Measurements from ENCODE around the gene ZBTB4.

The ZBTB4 gene

GRCh38 chr17:7479213-7480088 is at the start of gene ZBTB4:
ZBTB4 (minus strand) TSS chr17:7479631; CDS start chr17:7466801, 12,830 bp downstream.
- H3K4me3 ChIP-seq (ENCODE audit: low read depth, low read length): peak within 1 kb of the TSS; percentile 87

GRCh38 chr17:7528842-7529241 is 49.4 kb upstream of the ZBTB4 start:
- TF ChIP-seq CTCF (IDR thresholded peaks at IDR 0.05; ENCODE audit: low read depth, low read length): no peak
- H3K4me3 ChIP-seq (ENCODE audit: low read depth, low read length): no peak overlapping the region

More at GRCh38 chr17:7479213-7480088, at the start of gene ZBTB4:
- no peak for TF ChIP-seq CTCF (IDR thresholded peaks at IDR 0.05; ENCODE audit: low read depth, low read length)

- peak; percentile 27; the same call in 1 of the 2 replicates for TF ChIP-seq CTCF (IDR thresholded peaks at IDR 0.05; ENCODE audit: low read depth, low read length)
- H3K4me3 ChIP-seq (ENCODE audit: low read depth, low read length): no peak overlapping the region
Measured at GRCh38 chr17:7523033-7523432, 43.6 kb upstream of the ZBTB4 start.

GRCh38 chr17:7515911-7516610 is 36.6 kb upstream of the ZBTB4 start:
- no peak overlapping the region for H3K4me3 ChIP-seq (ENCODE audit: low read depth, low read length)
- no peak for TF ChIP-seq CTCF (IDR thresholded peaks at IDR 0.05; ENCODE audit: low read depth, low read length)

- TF ChIP-seq CTCF (IDR thresholded peaks at IDR 0.05; ENCODE audit: low read depth, low read length): no peak
Measured at GRCh38 chr17:7513850-7514419, 34.5 kb upstream of the ZBTB4 start.

GRCh38 chr17:7512824-7513540 is 33.6 kb upstream of the ZBTB4 start:
- TF ChIP-seq CTCF (IDR thresholded peaks at IDR 0.05; ENCODE audit: low read depth, low read length): no peak

More at GRCh38 chr17:7513850-7514419, 34.5 kb upstream of the ZBTB4 start:
- H3K4me3 ChIP-seq (ENCODE audit: low read depth, low read length): no peak overlapping the region

More at GRCh38 chr17:7512824-7513540, 33.6 kb upstream of the ZBTB4 start:
- H3K4me3 ChIP-seq (ENCODE audit: low read depth, low read length): no peak overlapping the region
